GM12891 (cell line): ENCODE measurements around the gene GABRB3.

ENCODE experiments used
- DNase-seq: peaks from one replicate; pipeline ENCODE4 v3.0.0; 2011; ENCODE audit warnings: low spot score; ENCODE audit not compliant: insufficient read length
- FAIRE-seq: peaks from 2 replicates; lab custom pipeline; 2011; peaks lifted over from hg19 to GRCh38; lab: Jason Lieb, UNC
- PAX5 ChIP-seq: IDR thresholded peaks from 2 replicates; pipeline ENCODE4 v1.6.1; 2011; ENCODE audit warnings: low read length, moderate library complexity, mild to moderate bottlenecking; ENCODE audit not compliant: insufficient read depth, severe bottlenecking
- POLR2A ChIP-seq: IDR thresholded peaks from 2 replicates; pipeline ENCODE4 v1.6.1; 2011; ENCODE audit warnings: low read depth, low read length, control low read depth
- POLR2AphosphoS5 ChIP-seq: IDR thresholded peaks from 2 replicates; pipeline ENCODE4 v1.6.1; 2011; ENCODE audit warnings: low read depth, low read length, control low read depth
- POU2F2 ChIP-seq: IDR thresholded peaks from 2 replicates; pipeline ENCODE4 v1.6.1; 2011; ENCODE audit warnings: low read depth, mild to moderate bottlenecking, control low read depth, low read length, moderate library complexity
- SPI1 ChIP-seq: IDR thresholded peaks from 2 replicates; pipeline ENCODE4 v1.6.1; 2011; ENCODE audit warnings: low read depth, low read length, control low read depth
- TAF1 ChIP-seq: IDR thresholded peaks from 2 replicates; pipeline ENCODE4 v1.6.1; 2011; ENCODE audit warnings: low read depth, low read length, control low read depth

The GABRB3 gene

DNA sequence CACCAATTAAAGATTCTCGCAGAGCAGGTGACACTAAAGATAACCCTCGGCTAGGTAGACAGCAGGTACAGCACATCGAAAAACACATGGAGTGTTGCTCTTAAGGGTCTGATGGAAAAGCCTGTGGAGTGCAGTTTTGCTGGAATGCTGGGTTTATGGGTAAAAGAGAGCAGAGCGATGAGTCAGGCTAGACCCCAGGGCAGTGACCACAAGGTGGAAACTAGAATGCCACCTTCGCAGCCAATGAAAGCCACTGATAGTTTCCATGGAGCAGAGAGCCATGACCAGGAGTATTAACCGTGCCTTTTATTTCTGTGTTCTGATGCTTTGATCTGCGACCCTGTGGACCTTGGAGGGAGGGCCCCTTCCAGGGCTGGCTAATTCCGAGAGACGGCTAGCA lies 149.8 kb downstream of the GABRB3 start:
- TF ChIP-seq SPI1: no peak
- no peak for TF ChIP-seq TAF1
- no peak for TF ChIP-seq POLR2A
- TF ChIP-seq PAX5: no peak
- no peak for TF ChIP-seq POLR2AphosphoS5
- DNase-seq: no peak
- no peak for FAIRE-seq

DNA sequence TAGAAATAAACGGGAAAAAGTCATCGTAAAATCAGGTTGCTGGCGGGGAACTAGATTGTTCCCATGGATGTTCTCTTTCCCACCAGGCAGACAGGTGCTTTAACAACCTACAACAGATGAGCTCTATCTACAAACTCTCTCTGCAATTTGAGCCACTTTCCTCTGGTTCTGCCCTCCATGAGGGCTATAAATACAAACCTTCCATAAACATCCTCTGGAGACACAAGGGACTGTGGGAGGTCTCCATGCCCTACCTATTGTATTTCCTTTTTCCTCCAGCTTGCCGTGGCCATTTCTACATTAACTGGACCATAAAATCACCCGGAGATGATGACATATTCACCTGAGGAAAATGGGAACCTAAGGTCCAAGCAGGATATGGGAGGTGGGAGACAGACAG lies 151.1 kb downstream of the GABRB3 start:
- DNase-seq (no peak), FAIRE-seq (no peak)
- TF ChIP-seq POLR2AphosphoS5 (no peak), POU2F2 (no peak), TAF1 (no peak), PAX5 (no peak), SPI1 (no peak)

DNA sequence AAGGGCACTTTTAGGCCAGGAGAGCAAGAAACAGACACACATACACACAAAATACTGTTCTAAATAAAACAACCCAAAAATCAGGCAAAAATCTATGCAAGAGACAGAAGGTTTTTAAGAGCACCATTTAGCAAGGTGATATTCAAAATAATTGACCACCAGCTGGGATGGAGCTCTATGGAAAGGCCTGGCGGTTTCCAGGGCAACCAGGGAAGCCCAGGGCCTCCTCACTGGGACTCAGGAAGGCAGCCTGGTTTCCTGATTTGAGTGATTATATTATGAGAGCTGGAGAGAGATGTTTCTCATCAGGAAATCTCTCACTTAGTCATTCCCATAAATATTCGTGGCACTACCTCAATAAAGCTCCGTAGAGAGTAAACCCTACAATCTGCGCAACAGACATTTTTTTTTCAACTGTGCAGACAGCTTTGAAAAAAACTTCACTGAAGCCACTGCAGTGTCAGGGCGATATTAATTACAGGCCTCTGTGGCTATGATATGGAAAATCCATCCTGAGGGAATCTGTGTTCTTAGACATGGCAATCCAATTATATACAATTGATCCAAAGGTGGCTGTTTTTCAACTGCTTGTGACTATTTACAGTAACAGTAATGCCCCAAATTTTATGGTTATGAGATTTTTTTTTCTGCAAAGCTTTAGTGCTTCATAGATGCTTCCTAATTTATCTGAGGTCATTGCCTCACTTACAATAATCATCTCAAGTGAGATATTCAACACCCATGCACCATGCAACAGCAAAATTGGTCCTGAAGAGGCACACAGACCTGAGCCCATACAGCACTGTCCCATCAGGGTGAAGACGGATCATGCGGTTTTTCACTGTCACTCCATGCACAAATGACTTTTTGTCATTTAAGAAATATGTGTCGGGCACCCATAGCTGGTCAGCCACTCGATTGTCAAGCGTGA lies 152.1 kb downstream of the GABRB3 start:
- FAIRE-seq (no peak), DNase-seq (no peak)
- TF ChIP-seq PAX5 (no peak), POLR2A (no peak), SPI1 (no peak), POLR2AphosphoS5 (no peak), TAF1 (no peak), POU2F2 (no peak)

DNA sequence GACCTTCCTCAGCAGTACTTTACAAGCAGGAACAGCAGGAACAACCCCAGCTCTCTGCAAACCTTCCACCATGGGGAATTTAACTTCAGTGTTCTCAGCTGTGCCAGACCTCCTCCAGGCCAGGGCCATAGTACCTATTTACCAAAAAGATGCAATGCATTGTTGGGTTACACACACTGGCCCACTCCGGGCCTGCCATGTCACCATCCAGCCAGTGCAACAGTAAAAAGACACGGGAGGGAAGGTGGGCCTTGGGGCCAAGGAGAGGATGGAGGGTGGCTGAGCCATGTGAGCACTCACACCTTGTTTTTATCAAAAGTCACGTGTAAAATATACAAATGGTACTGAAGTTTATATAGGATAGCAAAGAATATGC lies 157.0 kb downstream of the GABRB3 start:
- TF ChIP-seq SPI1 (no peak), POLR2A (no peak), PAX5 (no peak), POLR2AphosphoS5 (no peak), TAF1 (no peak), POU2F2 (no peak)
- FAIRE-seq: no peak

DNA sequence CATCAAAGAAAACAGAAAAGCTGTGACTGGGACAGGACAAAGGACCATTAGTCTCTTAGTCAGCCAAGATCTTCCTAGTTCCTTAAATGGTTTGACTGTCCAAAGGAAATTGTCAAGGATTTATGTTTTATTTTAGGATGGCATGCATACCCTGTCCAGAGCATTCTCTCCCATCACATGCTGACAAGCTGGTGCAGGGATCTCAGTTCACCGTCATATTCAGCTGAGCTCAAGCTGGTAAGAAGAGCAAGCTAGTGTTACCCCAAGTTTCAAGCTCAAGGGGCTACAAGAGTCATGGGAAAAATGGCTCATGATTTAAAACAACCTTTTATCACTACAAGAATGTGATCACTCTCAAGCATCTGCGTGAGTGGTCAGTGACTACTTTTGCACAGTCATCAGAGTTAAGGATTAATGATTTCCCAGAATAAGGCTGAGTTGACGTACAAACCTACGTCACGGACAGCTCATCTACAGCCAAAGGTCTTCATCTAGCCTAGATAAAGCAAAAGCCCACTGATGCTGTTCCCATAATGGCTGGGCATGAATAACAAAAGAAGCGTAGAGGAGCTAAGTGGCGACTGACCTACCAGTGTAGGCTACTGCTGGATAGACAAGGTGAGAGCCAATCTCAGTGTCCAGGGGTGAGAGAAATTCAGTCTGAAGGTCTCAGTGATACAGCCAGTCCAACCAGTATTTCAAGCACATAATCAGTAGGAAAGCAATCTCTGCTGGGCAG lies 157.5 kb downstream of the GABRB3 start:
- DNase-seq: no peak
- no peak for FAIRE-seq
- TF ChIP-seq SPI1 (no peak), PAX5 (no peak), TAF1 (no peak), POLR2AphosphoS5 (no peak), POLR2A (no peak), POU2F2 (no peak)

More for the DNA sequence above, 157.0 kb downstream of the GABRB3 start:
- DNase-seq: no peak

DNA sequence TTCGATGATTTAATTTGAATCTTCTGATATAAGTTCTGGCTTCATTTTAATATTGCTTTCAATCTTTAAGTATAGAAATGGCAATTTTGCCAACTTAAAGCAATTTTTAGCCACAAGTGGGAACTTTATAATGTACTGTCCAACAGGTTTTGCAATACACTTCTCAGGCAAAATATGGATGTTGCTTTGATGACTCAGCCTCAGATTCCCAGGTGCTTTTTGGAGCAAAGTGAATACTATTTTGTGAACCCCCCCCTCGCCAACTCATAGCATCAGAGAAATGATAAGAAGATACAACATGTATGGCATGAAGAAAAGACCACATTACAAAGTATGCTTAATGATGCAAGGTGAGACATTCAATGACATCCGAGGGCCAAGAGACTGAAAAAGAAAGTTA lies 158.1 kb downstream of the GABRB3 start:
- DNase-seq (no peak), FAIRE-seq (no peak)
- no peak for TF ChIP-seq SPI1
- no peak for TF ChIP-seq PAX5
- no peak for TF ChIP-seq POLR2A
- no peak for TF ChIP-seq POLR2AphosphoS5
- no peak for TF ChIP-seq TAF1
- TF ChIP-seq POU2F2: no peak

DNA sequence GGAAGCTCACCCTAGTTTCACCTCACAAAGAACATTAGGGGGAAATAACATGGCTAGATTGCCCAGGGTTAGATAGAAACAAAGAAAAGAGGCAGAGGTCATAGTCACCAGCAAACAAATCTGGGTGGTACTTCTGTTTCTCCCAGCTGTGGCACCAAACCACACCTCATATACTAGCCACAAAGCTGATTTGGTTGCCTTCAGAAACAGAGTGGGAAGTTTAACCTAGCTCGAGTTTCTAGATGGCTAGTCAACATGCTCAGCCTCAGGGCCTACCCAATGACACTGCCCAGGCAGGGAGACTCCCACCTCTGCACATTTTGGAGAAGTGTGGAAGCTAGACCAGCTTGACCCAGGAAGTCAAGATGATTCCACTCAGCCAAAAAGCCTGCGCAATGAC lies 174.2 kb downstream of the GABRB3 start:
- no peak for FAIRE-seq
- TF ChIP-seq TAF1 (no peak), POLR2AphosphoS5 (no peak), SPI1 (no peak), POLR2A (no peak), PAX5 (no peak), POU2F2 (no peak)
- no peak for DNase-seq

DNA sequence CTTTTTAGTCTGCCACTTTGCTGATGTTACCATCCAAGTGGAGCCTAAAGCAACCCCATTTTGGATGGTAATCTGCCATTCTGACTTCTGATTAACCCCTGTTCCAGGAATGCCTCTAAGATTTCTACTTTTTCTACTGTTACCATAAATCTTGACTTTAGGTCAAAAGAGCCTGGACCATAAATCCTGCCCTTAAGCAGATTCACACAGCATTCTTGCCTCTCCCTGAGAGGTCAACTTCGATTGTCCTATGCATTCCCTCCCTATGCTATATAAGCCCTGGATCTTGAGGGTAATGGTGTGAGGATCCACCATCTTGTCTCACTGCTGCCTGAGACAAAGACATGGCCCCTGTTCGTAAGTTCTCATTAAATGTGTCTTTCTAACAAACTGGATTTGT lies 177.3 kb downstream of the GABRB3 start:
- TF ChIP-seq POU2F2 (no peak), POLR2A (no peak), POLR2AphosphoS5 (no peak), TAF1 (no peak), PAX5 (no peak), SPI1 (no peak)
- FAIRE-seq (no peak), DNase-seq (no peak)

DNA sequence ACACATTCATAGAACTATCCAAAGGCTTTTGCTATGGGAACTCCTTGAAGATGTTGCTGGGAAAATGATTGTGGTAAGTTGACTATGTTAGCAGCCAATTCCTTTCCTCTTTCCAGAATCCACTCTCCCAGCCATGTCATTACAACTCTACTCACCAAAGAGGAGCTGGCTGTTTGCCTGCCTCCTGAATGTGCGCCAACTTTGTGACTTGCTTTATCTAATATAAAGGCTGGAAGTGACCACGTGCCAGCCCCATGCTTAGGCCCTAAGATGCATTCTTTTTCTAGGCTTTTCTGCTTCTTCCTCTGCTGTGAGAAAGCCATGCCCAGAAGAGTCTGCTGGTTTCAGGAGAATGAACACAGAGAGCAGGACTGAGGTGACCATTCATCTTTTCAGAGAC lies 182.2 kb downstream of the GABRB3 start:
- FAIRE-seq: no peak
- TF ChIP-seq SPI1 (no peak), POLR2AphosphoS5 (no peak), TAF1 (no peak), POU2F2 (no peak), PAX5 (no peak), POLR2A (no peak)

More for the DNA sequence above, 182.2 kb downstream of the GABRB3 start:
- DNase-seq: no peak
